ENCODE measurements around the gene RHBDL1.

The RHBDL1 gene

DNA sequence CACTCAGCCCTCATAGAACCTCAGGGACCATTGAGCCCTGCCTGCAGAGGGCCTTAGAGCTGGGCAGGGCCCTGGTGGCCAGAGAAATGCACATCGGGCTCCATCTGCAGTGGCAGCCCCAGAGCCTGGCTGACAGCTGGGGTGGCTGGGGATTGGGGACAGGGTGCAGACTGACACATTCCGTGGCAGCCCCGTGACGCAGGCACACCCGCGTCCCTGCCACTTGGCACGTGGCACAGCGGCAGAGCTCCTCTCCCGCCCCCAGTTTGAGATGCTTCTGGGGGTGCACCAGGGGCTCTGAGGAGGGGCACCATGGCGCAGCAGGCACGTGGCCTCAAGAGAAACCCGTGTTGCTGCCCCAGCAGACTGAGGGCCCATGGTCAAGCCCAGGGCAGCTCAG, 27.9 kb downstream of the RHBDL1 start:
- peak overlapping the region; percentile 90 for H3K27ac ChIP-seq
- no peak for TF ChIP-seq ZFX (IDR thresholded peaks at IDR 0.05; ENCODE audit: borderline replicate concordance)
- TF ChIP-seq, protein P1, sequence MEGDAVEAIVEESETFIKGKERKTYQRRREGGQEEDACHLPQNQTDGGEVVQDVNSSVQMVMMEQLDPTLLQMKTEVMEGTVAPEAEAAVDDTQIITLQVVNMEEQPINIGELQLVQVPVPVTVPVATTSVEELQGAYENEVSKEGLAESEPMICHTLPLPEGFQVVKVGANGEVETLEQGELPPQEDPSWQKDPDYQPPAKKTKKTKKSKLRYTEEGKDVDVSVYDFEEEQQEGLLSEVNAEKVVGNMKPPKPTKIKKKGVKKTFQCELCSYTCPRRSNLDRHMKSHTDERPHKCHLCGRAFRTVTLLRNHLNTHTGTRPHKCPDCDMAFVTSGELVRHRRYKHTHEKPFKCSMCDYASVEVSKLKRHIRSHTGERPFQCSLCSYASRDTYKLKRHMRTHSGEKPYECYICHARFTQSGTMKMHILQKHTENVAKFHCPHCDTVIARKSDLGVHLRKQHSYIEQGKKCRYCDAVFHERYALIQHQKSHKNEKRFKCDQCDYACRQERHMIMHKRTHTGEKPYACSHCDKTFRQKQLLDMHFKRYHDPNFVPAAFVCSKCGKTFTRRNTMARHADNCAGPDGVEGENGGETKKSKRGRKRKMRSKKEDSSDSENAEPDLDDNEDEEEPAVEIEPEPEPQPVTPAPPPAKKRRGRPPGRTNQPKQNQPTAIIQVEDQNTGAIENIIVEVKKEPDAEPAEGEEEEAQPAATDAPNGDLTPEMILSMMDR (IDR thresholded peaks at IDR 0.05), result no peak

DNA sequence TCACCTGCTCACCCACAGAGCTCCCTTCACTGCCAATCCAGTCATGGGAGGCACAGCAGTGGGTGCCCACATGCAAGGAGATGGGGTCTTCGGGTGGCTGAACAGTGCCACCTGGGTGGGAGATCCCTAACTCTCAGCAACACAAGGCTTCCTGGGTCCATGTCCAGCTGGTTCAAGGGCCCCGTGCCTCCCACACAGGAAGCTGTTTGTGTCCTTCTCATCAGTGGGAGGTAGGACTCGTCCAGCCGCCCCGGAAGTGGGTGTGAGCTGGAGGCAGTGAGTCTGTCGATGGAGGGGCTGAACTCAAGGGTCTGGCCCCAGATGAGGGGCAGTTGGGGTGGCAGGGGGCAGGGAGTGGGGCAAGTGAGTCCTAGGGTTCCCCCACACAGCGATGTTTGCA, 28.6 kb downstream of the RHBDL1 start:
- TF ChIP-seq ZFX (IDR thresholded peaks at IDR 0.05; ENCODE audit: borderline replicate concordance), result no peak
- TF ChIP-seq, protein P1 (IDR thresholded peaks at IDR 0.05), result no peak
- H3K27ac ChIP-seq, result peak overlapping the region; percentile 90

DNA sequence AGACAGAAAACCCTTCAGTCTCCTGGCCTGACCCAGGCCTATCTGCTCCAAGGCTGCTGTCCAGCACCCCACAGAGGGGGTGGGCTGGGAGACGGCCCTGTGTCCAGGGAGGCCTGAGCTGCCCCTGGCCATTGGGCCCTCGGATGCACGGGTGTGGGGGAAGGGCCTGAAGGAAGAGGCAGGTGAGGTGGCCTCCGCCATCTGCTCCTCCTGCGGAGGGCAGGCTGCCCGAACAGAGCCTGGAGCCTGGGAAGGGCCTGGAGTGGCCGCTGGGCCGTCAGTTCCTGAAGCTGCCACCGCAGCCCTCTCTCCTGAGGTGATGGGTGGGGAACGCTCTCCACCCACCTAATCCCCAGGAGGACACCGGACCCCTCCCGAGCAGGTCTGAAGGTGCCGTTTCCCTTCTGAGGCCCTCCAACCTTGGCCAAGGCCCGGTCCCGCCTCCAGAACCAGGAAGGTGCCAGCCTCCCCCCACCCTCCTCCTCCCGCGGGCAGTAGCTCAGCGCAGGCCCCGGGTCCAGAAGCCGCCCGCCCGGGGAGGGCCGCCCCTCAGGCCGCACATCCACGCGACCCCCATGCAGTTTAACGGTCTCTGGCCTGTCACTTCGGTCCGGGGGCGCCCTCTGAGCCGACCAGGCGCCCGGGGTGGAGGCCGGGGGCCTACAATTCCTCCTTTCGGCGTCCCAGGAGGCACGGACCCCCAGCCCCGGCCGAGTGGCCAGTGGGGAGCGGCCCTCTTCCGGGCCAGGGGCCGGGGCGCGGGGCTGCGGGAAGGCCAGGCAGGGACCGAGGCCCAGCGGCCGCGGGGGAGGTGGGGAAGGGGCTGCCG, 29.3 kb downstream of the RHBDL1 start:
- TF ChIP-seq, protein P1 (IDR thresholded peaks at IDR 0.05), result 0 out of 2 replicates have a peak, but pooled peaks have one; percentile 9
- no peak for TF ChIP-seq ZFX (IDR thresholded peaks at IDR 0.05; ENCODE audit: borderline replicate concordance)
- H3K27ac ChIP-seq, result peak overlapping the region; percentile 90

DNA sequence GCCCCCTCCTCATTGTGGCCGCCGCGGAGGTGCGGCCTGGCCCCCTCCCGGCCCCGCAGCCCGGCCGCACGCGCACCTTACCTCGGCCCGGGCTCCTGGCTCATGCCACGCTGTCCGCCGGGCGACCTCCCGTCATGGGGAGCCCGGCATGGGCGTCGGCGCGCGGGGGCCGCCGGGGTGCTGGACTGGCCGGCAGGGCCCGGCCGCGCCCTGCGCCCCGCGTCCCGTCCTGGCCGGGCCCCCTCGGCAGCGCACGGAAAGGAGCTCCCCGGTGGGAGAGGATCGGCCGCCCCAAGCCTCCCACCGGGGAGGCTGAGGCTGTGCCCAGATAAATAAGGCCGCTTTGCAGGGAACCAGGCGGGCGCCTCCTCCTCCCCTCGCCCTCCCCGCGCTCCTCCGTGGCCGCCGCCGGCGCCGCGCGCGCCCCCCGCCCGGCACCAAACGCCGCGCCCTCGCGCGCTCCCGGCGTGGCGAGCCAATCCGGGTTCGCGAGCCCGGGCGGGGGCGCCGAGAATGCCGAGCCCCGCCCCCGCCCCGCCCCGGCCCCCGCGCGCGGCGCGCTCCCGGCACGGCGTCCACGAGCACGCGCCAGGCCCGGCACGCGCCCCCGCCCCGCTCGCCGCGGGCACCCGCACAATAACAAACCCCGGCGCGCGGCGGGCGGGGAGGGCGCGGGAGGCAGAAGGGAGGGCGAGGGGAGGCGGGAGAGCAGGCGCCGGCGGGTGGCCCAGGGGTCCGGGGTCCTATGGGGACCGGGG, 30.1 kb downstream of the RHBDL1 start, which contains the start of gene FBXL16:
TSS of gene FBXL16 (minus strand) at position 371 of the 758 bp plus-strand sequence. CDS start 8,396 bp downstream, outside the sequence.
- no peak for TF ChIP-seq ZFX (IDR thresholded peaks at IDR 0.05; ENCODE audit: borderline replicate concordance)
- TF ChIP-seq, protein P1 (IDR thresholded peaks at IDR 0.05), result no peak
- H3K27ac ChIP-seq, result peak within 1 kb of the TSS; percentile 90

DNA sequence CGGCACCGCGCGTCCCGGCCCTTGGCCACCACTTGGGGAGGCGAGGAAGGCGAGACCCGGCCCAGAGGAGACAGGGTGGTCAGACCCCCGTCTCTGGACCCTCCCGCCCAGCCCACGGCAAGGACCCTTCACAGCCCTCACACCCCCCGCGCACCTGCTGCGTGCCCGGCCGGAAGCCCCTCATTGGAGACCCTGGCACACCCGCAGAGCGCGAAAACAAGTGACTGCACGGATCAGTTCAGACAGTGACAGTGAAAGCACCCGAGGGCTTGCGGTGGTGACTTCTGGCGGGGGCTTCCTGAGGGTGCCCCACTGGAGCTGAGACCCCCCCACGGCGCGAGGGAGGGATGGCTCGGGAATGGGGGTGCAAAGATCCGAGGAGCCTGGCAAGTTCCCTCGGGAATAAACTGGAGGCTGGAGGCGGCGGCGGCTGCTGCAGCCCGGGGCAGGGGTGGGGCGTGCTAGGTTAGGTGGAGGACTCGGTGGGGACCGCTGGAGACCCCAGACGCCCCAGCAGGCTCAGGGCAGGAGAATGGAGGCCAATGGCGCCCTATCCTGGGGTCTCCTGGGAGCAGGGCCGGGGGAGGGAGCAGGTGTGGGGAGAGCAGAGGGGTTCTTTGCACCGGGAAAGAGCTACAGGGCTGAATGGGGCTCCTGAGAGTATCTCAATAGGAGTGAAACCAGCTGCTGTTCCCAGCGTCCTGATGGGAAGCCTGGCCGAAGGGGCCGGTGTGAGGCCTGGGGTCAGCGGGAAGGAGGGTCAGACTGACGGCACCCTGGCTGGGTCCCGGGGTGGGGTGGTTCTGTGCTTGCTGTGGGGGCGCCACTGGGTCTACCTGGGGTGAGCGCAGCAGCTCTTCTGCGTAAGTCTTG, 31.0 kb downstream of the RHBDL1 start:
- TF ChIP-seq, protein P1 (IDR thresholded peaks at IDR 0.05), result no peak
- TF ChIP-seq ZFX (IDR thresholded peaks at IDR 0.05; ENCODE audit: borderline replicate concordance), result no peak
- H3K27ac ChIP-seq, result peak overlapping the region; percentile 90

DNA sequence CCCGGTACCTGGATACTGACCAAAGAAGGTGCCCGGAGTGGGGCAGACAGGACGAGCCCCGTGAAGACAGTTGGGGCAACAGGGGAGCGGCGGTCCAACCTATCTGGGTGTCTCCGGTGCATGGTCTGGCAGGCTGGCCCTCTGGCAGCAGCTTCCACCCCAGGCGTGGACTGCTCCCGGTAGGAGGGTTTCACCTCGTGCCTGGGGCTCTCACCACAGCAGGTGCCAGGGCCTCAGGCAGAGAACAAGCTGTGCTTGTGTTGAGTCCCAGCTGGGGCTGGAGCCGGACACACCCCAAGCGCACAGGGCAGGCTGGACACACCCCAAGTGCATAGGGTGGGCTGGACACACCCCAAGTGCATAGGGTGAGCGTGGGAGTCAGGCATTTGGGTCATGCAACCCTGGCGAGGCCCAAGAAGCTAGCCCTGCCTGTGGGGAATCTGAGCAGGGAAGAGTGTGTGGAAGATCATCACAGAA, 31.6 kb downstream of the RHBDL1 start:
- peak overlapping the region; percentile 90 for H3K27ac ChIP-seq
- TF ChIP-seq, protein P1 (IDR thresholded peaks at IDR 0.05), result no peak
- TF ChIP-seq ZFX (IDR thresholded peaks at IDR 0.05; ENCODE audit: borderline replicate concordance), result no peak

Measured in 22Rv1 (cell line).